SH-SY5Y (cell line): Measurements from ENCODE around the gene RPLP2.

Source experiments
- GATA2 ChIP-seq: IDR thresholded peaks from 2 replicates; pipeline ENCODE4 v1.6.1; 2011; ENCODE audit warnings: mild to moderate bottlenecking, low read depth, low read length
- GATA3 ChIP-seq: IDR thresholded peaks from 2 replicates; pipeline ENCODE4 v1.6.1; 2011; ENCODE audit warnings: low read depth, mild to moderate bottlenecking, low read length, moderate library complexity

DNA sequence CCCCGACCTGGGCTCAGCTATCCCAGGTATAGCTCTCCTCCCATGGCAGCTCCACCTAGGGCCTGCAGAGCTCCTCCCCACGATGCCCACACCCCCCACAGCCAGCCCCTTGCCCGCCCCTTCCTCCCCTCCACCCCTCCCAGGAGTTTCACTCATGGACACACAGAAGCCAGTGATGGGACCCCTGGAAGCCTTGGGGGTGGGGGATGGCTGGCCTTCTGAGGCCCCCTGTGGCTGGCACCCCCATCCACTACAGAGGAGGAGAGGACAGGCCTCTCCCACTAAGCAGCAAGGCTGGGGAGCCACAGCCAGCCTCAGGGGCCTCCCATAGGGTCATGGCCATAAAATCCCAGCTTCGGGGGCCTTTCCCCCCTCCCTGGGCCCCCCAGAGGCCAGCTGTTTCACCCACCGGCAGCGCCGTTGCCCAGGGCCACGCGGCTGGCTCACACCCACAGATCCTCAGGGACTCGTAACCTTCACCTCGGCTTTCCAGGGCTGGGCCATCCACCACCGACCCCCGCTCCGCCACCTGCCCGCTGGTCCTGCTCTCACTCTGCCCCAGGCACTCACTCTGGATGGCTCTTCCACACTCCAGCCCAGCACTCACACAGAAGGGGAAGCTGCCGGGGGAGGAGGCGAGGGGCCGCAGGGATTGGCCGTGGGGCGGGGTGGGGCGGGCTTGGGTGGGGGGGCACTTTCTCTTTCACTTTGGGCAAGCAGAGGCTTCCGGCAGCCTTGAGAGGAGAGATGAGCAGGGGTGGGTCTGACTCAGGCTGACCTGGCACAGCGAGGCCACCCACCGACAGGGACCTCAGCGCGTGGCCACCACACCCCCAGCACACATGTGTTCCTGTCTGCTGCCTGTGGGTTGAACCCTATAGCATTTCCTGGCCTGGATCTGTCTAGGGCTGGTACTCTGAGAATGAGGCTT lies 13.9 kb upstream of the RPLP2 start:
- TF ChIP-seq GATA2 (no peak), GATA3 (no peak)
